GM12878 (cell line): Measurements from ENCODE around the gene ATG5. TPM values are rescaled to one million over a fixed set of nuclear protein-coding genes. Genes with fewer than 3 reads are reported as not detected.

Source experiments
- BACH1 ChIP-seq: fragments of 450-650 bp; IDR thresholded peaks from 2 replicates; pipeline ENCODE4 v1.6.1; 2017; ENCODE audit warnings: mild to moderate bottlenecking, borderline replicate concordance
- BRCA1 ChIP-seq: IDR thresholded peaks from 2 replicates; pipeline ENCODE4 v1.6.1; 2011; ENCODE audit warnings: low read depth, low read length, improper control_type of control experiment
- CBFB ChIP-seq: IDR thresholded peaks from 2 replicates; pipeline ENCODE4 v1.6.1; 2016; ENCODE audit warnings: antibody characterized with exemption, low read depth
- CHD2 ChIP-seq: IDR thresholded peaks from 2 replicates; pipeline ENCODE4 v1.6.1; 2011; ENCODE audit warnings: low read depth, low read length, improper control_type of control experiment, borderline replicate concordance
- CHD4 ChIP-seq: fragments of 200-600 bp; sonication (generic); IDR thresholded peaks from 2 replicates; pipeline ENCODE4 v1.6.1; 2016; ENCODE audit warnings: mild to moderate bottlenecking
- EP300 ChIP-seq, 2 experiments: fragments of 150-350 bp in 1 of 2; IDR thresholded peaks; 2 replicates each; pipeline ENCODE4 v1.6.1; 2011 to 2012; ENCODE audit warnings: low read depth in 2 of 2, low read length in 2 of 2, borderline replicate concordance in 1 of 2, improper control_type of control experiment in 1 of 2, inconsistent platforms in 1 of 2; ENCODE audit not compliant: control insufficient read depth in 1 of 2
- HDAC6 ChIP-seq: fragments of 200-600 bp; sonication (generic); IDR thresholded peaks from one replicate; pipeline ENCODE4 v1.8.0; 2017; ENCODE audit warnings: antibody characterized with exemption; ENCODE audit not compliant: unreplicated experiment
- KAT2A ChIP-seq: conservative IDR thresholded peaks from 2 replicates; pipeline ENCODE4 v1.6.1; 2011; ENCODE audit warnings: low read depth, low read length; ENCODE audit not compliant: control insufficient read depth
- MEF2A ChIP-seq: IDR thresholded peaks from 2 replicates; pipeline ENCODE4 v1.6.1; 2011; ENCODE audit warnings: low read depth, mild to moderate bottlenecking, low read length, moderate library complexity; ENCODE audit not compliant: insufficient read depth
- MTA2 ChIP-seq: fragments of 450-650 bp; IDR thresholded peaks from 2 replicates; pipeline ENCODE4 v1.6.1; 2016; ENCODE audit warnings: low read depth, mild to moderate bottlenecking, moderate library complexity
- NFIC ChIP-seq: IDR thresholded peaks from 2 replicates; pipeline ENCODE4 v1.6.1; 2012; ENCODE audit warnings: low read depth, mild to moderate bottlenecking, inconsistent platforms, low read length, moderate library complexity
- NFXL1 ChIP-seq: fragments of 450-650 bp; IDR thresholded peaks from 2 replicates; pipeline ENCODE4 v1.6.1; 2017; ENCODE audit warnings: antibody characterized with exemption, mild to moderate bottlenecking, borderline replicate concordance
- PAX5 ChIP-seq: IDR thresholded peaks from 2 replicates; pipeline ENCODE4 v1.6.1; 2011; ENCODE audit warnings: low read depth, low read length, borderline replicate concordance
- PAX8 ChIP-seq: fragments of 450-650 bp; IDR thresholded peaks from 2 replicates; pipeline ENCODE4 v1.6.1; 2017; ENCODE audit warnings: mild to moderate bottlenecking, moderate library complexity
- POLR2A ChIP-seq: IDR thresholded peaks from 2 replicates; pipeline ENCODE4 v1.6.1; 2011; ENCODE audit warnings: low read depth, mild to moderate bottlenecking, low read length
- SIN3A ChIP-seq: IDR thresholded peaks from 2 replicates; pipeline ENCODE4 v1.6.1; 2012; ENCODE audit warnings: low read depth, low read length, improper control_type of control experiment
- SMAD5 ChIP-seq: IDR thresholded peaks from 2 replicates; pipeline ENCODE4 v1.6.1; 2016; ENCODE audit warnings: antibody characterized with exemption, low read depth
- STAT1 ChIP-seq: fragments of 450-650 bp; conservative IDR thresholded peaks from 2 replicates; pipeline ENCODE4 v1.6.1; 2014; ENCODE audit warnings: antibody characterized with exemption, mild to moderate bottlenecking
- TAF1 ChIP-seq: IDR thresholded peaks from 2 replicates; pipeline ENCODE4 v1.6.1; 2011; ENCODE audit warnings: mild to moderate bottlenecking, low read depth, low read length, borderline replicate concordance
- WRNIP1 ChIP-seq: IDR thresholded peaks from 2 replicates; pipeline ENCODE4 v1.6.1; 2011; ENCODE audit warnings: low read depth, low read length, improper control_type of control experiment, borderline replicate concordance
- YBX1 ChIP-seq: fragments of 450-650 bp; IDR thresholded peaks from 2 replicates; pipeline ENCODE4 v1.6.1; 2016; ENCODE audit warnings: antibody characterized with exemption
- ZNF217 ChIP-seq: fragments of 450-650 bp; IDR thresholded peaks from 2 replicates; pipeline ENCODE4 v1.6.1; 2017; ENCODE audit warnings: antibody characterized with exemption, mild to moderate bottlenecking
- ZNF592 ChIP-seq: fragments of 450-650 bp; IDR thresholded peaks from 2 replicates; pipeline ENCODE4 v1.6.1; 2017; ENCODE audit warnings: mild to moderate bottlenecking, moderate library complexity
- polyA plus RNA-seq, 11 experiments: library from polyadenylated mRNA; depleted of rRNA in 4 of 11; unstranded in 6 of 11; stranded (reverse) in 5 of 11; fragments of >200 nt; fragmentation: Nextera tagmentation in 4 of 11; fragmentation: Illumina TruSeq in 1 of 11; extraction: Ambion mirVana in 4 of 11; extraction: Trizol in 1 of 11; gene quantifications; 1 replicate in 1 of 11; 2 replicates in 10 of 11; pipeline versions ENCODE4 v1.2.1 to v1.2.3, GENCODE V29; 2011 to 2016; ENCODE audit warnings: inconsistent platforms in 2 of 11, missing spikeins in 2 of 11, low read depth in 1 of 11
- total RNA-seq, 4 experiments: library from RNA; depleted of rRNA in 3 of 4; stranded (reverse); fragments of >200 nt in 3 of 4; fragmentation: Illumina TruSeq in 1 of 4; extraction: Trizol in 1 of 4; gene quantifications; 2 replicates each; pipeline versions ENCODE4 v1.2.1 to v1.2.3, GENCODE V29; 2013 to 2021
- TF ChIP-seq, protein P1 (sequence below): fragments of 450-650 bp; IDR thresholded peaks from 2 replicates; pipeline ENCODE4 v1.6.1; 2016; ENCODE audit warnings: mild to moderate bottlenecking
- TF ChIP-seq, protein P2 (sequence below): IDR thresholded peaks from 2 replicates; pipeline ENCODE4 v1.6.1; 2012; ENCODE audit warnings: low read depth, low read length, improper control_type of control experiment

ATG5 gene
- total and polyA plus RNA-seq, 10 of the 15 experiments (the other 5 are each of a cell fraction or from before 2014, with no cell fraction given): 12.9 to 51.8 (median 23.9) TPM

DNA sequence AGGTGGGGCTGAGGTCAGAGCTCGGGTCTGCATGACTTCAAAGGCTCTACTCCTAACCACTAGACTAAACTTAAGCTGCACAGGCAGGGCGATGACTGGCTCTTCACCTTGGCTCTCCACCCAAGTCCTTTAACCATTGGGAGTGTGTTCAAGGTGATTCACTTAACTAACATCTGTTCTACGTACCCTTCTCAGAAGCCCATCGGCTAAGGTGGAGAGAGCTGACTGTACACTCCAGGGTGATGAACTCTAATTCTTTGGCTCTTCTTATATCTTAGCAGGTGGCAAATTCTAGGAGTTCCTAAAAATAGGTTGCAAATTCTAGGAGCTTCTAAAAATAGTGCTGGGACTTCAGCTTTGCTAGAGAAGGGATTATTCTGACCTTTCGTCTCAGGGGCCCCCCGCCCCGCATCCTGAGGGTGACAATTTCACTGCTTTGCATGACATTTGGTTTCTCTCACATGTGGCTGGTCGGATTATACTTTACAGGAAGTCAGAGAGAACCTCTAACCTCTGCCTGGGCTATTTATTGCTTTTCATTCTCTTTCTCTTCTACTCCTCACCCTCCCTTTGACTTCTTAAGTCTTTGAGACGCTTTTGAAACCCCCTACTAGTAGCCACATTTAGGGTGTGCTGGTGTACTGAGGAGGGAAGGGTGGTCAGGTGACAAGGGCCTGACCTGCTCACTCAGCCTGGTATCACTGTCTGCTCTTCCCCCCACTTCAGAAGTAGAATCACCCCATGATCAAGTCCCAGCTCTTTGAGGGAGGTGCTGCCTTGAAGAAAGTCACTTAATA, 183.9 kb downstream of the ATG5 start (continued):
- TF ChIP-seq CHD4: no peak
- no peak for TF ChIP-seq NFXL1
- TF ChIP-seq YBX1: no peak
- no peak for TF ChIP-seq ZNF592
- peak in 1 of 2 experiments; percentile 77; a peak in 2 of 4 replicates for TF ChIP-seq EP300 (IDR thresholded peaks at IDR 0.05; ENCODE audit: borderline replicate concordance in 1 of 2, control insufficient read depth in 1 of 2, low read depth in 2 of 2, low read length in 2 of 2)
- no peak for TF ChIP-seq POLR2A
- no peak for TF ChIP-seq KAT2A
- peak; percentile 54; the same call in 1 of the 2 replicates for TF ChIP-seq CHD2
- TF ChIP-seq STAT1: no peak
- TF ChIP-seq ZNF217: no peak
- no peak for TF ChIP-seq SMAD5
- TF ChIP-seq PAX5: peak; percentile 27; the same call in 1 of the 2 replicates
- TF ChIP-seq, protein P1, sequence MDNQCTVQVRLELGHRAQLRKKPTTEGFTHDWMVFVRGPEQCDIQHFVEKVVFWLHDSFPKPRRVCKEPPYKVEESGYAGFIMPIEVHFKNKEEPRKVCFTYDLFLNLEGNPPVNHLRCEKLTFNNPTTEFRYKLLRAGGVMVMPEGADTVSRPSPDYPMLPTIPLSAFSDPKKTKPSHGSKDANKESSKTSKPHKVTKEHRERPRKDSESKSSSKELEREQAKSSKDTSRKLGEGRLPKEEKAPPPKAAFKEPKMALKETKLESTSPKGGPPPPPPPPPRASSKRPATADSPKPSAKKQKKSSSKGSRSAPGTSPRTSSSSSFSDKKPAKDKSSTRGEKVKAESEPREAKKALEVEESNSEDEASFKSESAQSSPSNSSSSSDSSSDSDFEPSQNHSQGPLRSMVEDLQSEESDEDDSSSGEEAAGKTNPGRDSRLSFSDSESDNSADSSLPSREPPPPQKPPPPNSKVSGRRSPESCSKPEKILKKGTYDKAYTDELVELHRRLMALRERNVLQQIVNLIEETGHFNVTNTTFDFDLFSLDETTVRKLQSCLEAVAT: no peak
- TF ChIP-seq, protein P2, sequence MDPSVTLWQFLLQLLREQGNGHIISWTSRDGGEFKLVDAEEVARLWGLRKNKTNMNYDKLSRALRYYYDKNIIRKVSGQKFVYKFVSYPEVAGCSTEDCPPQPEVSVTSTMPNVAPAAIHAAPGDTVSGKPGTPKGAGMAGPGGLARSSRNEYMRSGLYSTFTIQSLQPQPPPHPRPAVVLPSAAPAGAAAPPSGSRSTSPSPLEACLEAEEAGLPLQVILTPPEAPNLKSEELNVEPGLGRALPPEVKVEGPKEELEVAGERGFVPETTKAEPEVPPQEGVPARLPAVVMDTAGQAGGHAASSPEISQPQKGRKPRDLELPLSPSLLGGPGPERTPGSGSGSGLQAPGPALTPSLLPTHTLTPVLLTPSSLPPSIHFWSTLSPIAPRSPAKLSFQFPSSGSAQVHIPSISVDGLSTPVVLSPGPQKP: no peak
- no peak for TF ChIP-seq HDAC6
- peak; percentile 31; the same call in 1 of the 2 replicates for TF ChIP-seq CBFB
- peak; percentile 82 for TF ChIP-seq NFIC
- TF ChIP-seq TAF1: 0 out of 2 replicates have a peak, but pooled peaks have one; percentile 23
- no peak for TF ChIP-seq SIN3A
- no peak for TF ChIP-seq BRCA1
- TF ChIP-seq WRNIP1: no peak
- TF ChIP-seq MTA2: peak; percentile 65; the same call in 1 of the 2 replicates
- no peak for TF ChIP-seq PAX8
- TF ChIP-seq MEF2A: peak; percentile 79; the same call in 1 of the 2 replicates
- TF ChIP-seq BACH1: no peak
